ENCODE measurements around the gene CFAP54.
A peak's percentile ranks its signal among the peaks of the same experiment; 100 is the strongest.

CFAP54 gene

GRCh38 chr12:96710127-96710745, 220.9 kb downstream of the CFAP54 start:
- H3K4me3 ChIP-seq (IDR thresholded peaks at IDR 0.05; ENCODE audit: insufficient read depth, low read depth, low read length): no peak overlapping the region
- no peaks in the 10 kb centered on the region for H3K36me3 ChIP-seq (ENCODE audit: insufficient read depth)
- H2AFZ ChIP-seq (ENCODE audit: low read depth): no peak overlapping the region
- no peak overlapping the region for H3K4me2 ChIP-seq
- no peak for TF ChIP-seq CTCF (conservative IDR thresholded peaks at IDR 0.05; ENCODE audit: low read depth, low read length)
- H3K27me3 ChIP-seq (ENCODE audit: insufficient read depth, low read depth): no peaks in the 10 kb centered on the region
- no peak overlapping the region for H3K9ac ChIP-seq
- H3K27ac ChIP-seq: no peak overlapping the region
- H3K79me2 ChIP-seq (ENCODE audit: insufficient read depth, low read depth): no peaks in the 10 kb centered on the region
- no peaks in the 10 kb centered on the region for H3K4me1 ChIP-seq (ENCODE audit: low read depth, poor library complexity, severe bottlenecking)
- no peaks in the 10 kb centered on the region for H4K20me1 ChIP-seq (ENCODE audit: insufficient read depth)

GRCh38 chr12:96711364-96711763, 222.0 kb downstream of the CFAP54 start:
- H2AFZ ChIP-seq (ENCODE audit: low read depth): no peak overlapping the region
- H4K20me1 ChIP-seq (ENCODE audit: insufficient read depth): no peaks in the 10 kb centered on the region
- TF ChIP-seq CTCF (conservative IDR thresholded peaks at IDR 0.05; ENCODE audit: low read depth, low read length): no peak

DNA sequence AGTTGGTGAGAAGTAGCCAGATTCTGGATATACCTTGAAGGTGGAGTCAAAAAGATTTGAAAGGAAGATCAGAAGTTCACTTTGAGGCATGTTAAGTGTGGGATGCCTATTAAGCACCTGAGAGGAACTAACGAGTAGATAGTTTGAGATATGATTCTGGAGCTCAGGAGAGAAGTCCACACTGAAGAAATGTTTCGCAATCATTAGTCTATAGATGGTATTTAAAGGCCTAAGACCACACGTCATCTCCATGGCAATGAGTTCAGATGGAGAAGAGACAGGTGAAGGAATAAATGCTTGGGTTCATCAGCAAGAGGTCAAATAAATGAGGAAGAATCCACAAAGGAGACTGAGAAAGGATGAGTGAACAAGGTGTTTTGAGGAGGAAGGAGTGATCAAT, 224.8 kb downstream of the CFAP54 start:
- TF ChIP-seq CTCF (conservative IDR thresholded peaks at IDR 0.05; ENCODE audit: low read depth, low read length): no peak
- no peak overlapping the region for H3K4me2 ChIP-seq
- H4K20me1 ChIP-seq (ENCODE audit: insufficient read depth): no peaks in the 10 kb centered on the region
- no peaks in the 10 kb centered on the region for H3K36me3 ChIP-seq (ENCODE audit: insufficient read depth)
- H2AFZ ChIP-seq (ENCODE audit: low read depth): no peak overlapping the region
- no peak overlapping the region for H3K4me3 ChIP-seq (IDR thresholded peaks at IDR 0.05; ENCODE audit: insufficient read depth, low read depth, low read length)
- H3K79me2 ChIP-seq (ENCODE audit: insufficient read depth, low read depth): no peaks in the 10 kb centered on the region
- no peaks in the 10 kb centered on the region for H3K27me3 ChIP-seq (ENCODE audit: insufficient read depth, low read depth)
- no peak overlapping the region for H3K9ac ChIP-seq
- no peak overlapping the region for H3K27ac ChIP-seq
- peaks cover 6% of the 10 kb centered on the region for H3K4me1 ChIP-seq (ENCODE audit: low read depth, poor library complexity, severe bottlenecking)

More at GRCh38 chr12:96711364-96711763, 222.0 kb downstream of the CFAP54 start:
- no peaks in the 10 kb centered on the region for H3K36me3 ChIP-seq (ENCODE audit: insufficient read depth)
- H3K4me2 ChIP-seq: no peak overlapping the region
- no peak overlapping the region for H3K27ac ChIP-seq
- no peak overlapping the region for H3K9ac ChIP-seq
- H3K27me3 ChIP-seq (ENCODE audit: insufficient read depth, low read depth): no peaks in the 10 kb centered on the region
- no peaks in the 10 kb centered on the region for H3K79me2 ChIP-seq (ENCODE audit: insufficient read depth, low read depth)
- no peak overlapping the region for H3K4me3 ChIP-seq (IDR thresholded peaks at IDR 0.05; ENCODE audit: insufficient read depth, low read depth, low read length)
- peaks cover 5% of the 10 kb centered on the region for H3K4me1 ChIP-seq (ENCODE audit: low read depth, poor library complexity, severe bottlenecking)

- Histone ChIP-seq H3K27ac (peak overlapping the region; percentile 90), H3K27me3 (ENCODE audit: insufficient read depth, low read depth) (no peaks in the 10 kb centered on the region), H3K4me3 (IDR thresholded peaks at IDR 0.05; ENCODE audit: insufficient read depth, low read depth, low read length) (no peak overlapping the region), H3K4me1 (ENCODE audit: low read depth, poor library complexity, severe bottlenecking) (peaks cover 23% of the 10 kb centered on the region), H3K36me3 (ENCODE audit: insufficient read depth) (no peaks in the 10 kb centered on the region), H2AFZ (ENCODE audit: low read depth) (peak overlapping the region; percentile 96), H3K79me2 (ENCODE audit: insufficient read depth, low read depth) (no peaks in the 10 kb centered on the region), H3K9ac (peak overlapping the region; percentile 71), H3K4me2 (peak overlapping the region; percentile 83), H4K20me1 (ENCODE audit: insufficient read depth) (no peaks in the 10 kb centered on the region)
- no peak for TF ChIP-seq CTCF (conservative IDR thresholded peaks at IDR 0.05; ENCODE audit: low read depth, low read length)
Observed at GRCh38 chr12:96719660-96720362, 230.4 kb downstream of the CFAP54 start.
